ENCODE measurements around the gene DAAM1.

GRCh38 chr14:59301354-59301753, 112.9 kb downstream of the DAAM1 start:
- no peak for TF ChIP-seq CTCF (conservative IDR thresholded peaks at IDR 0.05; ENCODE audit: low read depth, low read length)
- no peak for TF ChIP-seq EZH2 (IDR thresholded peaks at IDR 0.05; ENCODE audit: borderline replicate concordance, low read depth, low read length, poor library complexity, severe bottlenecking)
